C4-2B (cell line): ENCODE results near the gene TYRP1.

Source experiments
- H3K27ac ChIP-seq: fragments of 450-650 bp; 2 replicates; pipeline ENCODE4 v1.5.1; 2017
- CTCF ChIP-seq: fragments of 450-650 bp; conservative IDR thresholded peaks from 2 replicates; pipeline ENCODE4 v1.5.1; 2017; ENCODE audit warnings: mild to moderate bottlenecking
- ZFX ChIP-seq: fragments of 450-650 bp; IDR thresholded peaks from 2 replicates; pipeline ENCODE4 v1.6.1; 2017

TYRP1 gene

GRCh38 chr9:12732971-12733370, 39.8 kb downstream of the TYRP1 start:
- no peak overlapping the region for H3K27ac ChIP-seq
- no peak for TF ChIP-seq CTCF
- TF ChIP-seq ZFX, result no peak

- no peak for TF ChIP-seq CTCF
- H3K27ac ChIP-seq, result no peak overlapping the region
Observed at GRCh38 chr9:12735665-12736064, 42.5 kb downstream of the TYRP1 start.

DNA sequence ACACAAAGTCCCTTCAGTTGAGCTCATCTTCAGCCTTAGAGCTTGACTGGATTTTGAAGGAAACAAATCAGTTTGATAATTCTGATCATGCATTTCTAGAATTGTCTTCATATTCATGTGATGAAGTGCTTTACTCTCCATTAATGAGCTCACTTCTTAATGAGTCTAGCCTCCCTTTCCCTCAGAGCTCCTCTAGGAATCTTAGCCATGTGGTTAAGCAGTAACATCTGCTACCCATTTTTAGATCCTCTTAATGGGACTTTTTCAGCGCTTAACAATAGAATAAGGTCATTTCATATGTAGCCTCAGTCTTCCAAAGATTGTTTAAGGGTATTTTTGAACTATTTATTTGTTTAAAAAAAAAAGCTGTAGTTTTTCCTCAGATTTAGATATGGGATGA, 44.7 kb downstream of the TYRP1 start:
- no peak overlapping the region for H3K27ac ChIP-seq
- TF ChIP-seq CTCF (no peak), ZFX (no peak)

- no peak for TF ChIP-seq ZFX
- TF ChIP-seq CTCF, result no peak
- no peak overlapping the region for H3K27ac ChIP-seq
Observed at GRCh38 chr9:12739014-12739652, 45.9 kb downstream of the TYRP1 start.

DNA sequence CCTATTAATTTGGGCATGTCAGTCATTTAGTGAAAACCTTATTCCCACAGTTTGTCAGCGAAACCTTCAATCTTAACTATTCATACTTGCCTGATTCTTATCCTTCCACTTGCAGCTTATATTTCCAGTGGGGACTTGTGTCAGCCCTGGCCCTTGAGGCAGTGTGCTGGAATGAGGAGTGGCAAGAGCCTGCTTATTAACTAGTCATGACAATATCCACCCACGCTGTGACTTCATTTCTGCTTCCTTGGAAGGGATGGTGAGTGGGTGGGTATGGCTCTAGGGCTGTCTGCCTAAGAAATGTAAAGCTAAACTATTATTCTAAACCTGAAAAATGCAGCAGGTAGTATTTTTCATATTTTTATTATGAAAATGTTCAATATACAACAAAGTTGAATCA, 47.7 kb downstream of the TYRP1 start:
- TF ChIP-seq CTCF, result no peak
- no peak for TF ChIP-seq ZFX
- H3K27ac ChIP-seq, result no peak overlapping the region

DNA sequence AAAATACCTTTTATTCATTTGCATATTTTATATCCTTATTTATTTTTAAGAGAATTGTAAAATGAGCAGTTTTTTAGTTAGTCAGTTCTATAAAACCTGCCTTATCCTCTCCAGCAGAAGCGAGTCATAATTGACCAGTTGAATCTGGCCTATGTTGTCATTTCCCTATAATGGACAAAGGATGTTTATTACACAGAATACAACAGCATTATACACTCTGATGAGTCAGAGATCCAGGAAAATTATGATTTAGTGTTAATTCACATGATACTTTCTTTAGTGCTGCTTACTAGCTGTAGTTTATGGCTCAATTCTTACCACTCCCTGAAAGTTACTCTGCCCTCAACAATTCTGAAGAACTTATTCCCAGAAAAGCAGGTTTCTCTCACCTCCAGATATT, 54.8 kb downstream of the TYRP1 start:
- no peak overlapping the region for H3K27ac ChIP-seq
- TF ChIP-seq CTCF, result no peak
- no peak for TF ChIP-seq ZFX

DNA sequence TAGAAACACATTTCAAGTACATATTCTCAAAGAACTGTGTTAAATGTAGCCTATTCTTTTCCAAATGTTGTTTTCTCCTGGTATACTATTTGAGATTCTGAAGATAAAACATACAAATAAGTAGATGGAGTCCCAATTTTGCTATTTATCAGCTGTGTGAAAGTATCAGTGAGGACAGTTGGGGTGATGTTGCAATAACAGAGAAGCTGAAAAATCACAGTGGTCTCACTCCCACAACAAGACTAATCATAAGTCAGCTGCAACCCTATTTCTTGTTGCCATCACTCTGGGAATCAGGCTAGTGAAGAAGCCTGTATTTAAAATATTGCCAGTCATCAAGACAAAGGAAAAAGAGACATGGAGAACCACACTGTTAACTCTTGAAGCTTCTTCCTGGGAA, 55.8 kb downstream of the TYRP1 start:
- TF ChIP-seq CTCF (no peak), ZFX (no peak)

More for the DNA sequence above, 55.8 kb downstream of the TYRP1 start:
- H3K27ac ChIP-seq, result no peak overlapping the region
